A673 (cell line): ENCODE results near the gene MAPKAPK5. TPM values are rescaled to one million over a fixed set of nuclear protein-coding genes. Genes with fewer than 3 reads are reported as not detected.

Experiments used
- BruUV-seq: library from RNA; stranded (reverse); fragments of 400-500 nt; replicated peaks from 2 replicates; lab custom pipeline; 2021; lab: Mats Ljungman, UMichigan
- CTCF ChIA-PET: fragments of 300-600 bp; sonication (Branson Sonifier 250); formaldehyde crosslinking; loops from one replicate; lab custom pipeline; 2022; ENCODE audit warnings: antibody characterized with exemption; lab: Charles Lee
- POLR2A ChIA-PET: fragments of 300-600 bp; sonication (Branson Sonifier 250); formaldehyde crosslinking; loops from one replicate; lab custom pipeline; 2022; ENCODE audit warnings: antibody characterized with exemption; ENCODE audit not compliant: low non-redundant PET; lab: Charles Lee
- DNase-seq: peaks from one replicate; pipeline ENCODE4 v3.0.0-alpha.2; 2015; ENCODE audit warnings: low spot score
- H3K27ac ChIP-seq: fragments of 200-600 bp; sonication (generic); 2 replicates; pipeline ENCODE4 v1.5.1; 2016; ENCODE audit warnings: mixed run types, low read depth, mild to moderate bottlenecking, mixed read lengths, antibody characterized with exemption, low read length; ENCODE audit not compliant: poor library complexity, severe bottlenecking
- H3K27me3 ChIP-seq: fragments of 200-600 bp; sonication (generic); replicated peaks from 2 replicates; pipeline ENCODE4 v1.6.1; 2017; ENCODE audit warnings: mixed run types, low read depth, mild to moderate bottlenecking, mixed read lengths, antibody characterized with exemption, low read length; ENCODE audit not compliant: insufficient read depth, poor library complexity
- H3K36me3 ChIP-seq: fragments of 200-600 bp; sonication (generic); 2 replicates; pipeline ENCODE4 v1.6.1; 2016; ENCODE audit warnings: mixed run types, mild to moderate bottlenecking, mixed read lengths, antibody characterized with exemption, low read length; ENCODE audit not compliant: insufficient read depth, poor library complexity, severe bottlenecking
- H3K4me1 ChIP-seq: fragments of 200-600 bp; sonication (generic); 2 replicates; pipeline ENCODE4 v1.6.1; 2017; ENCODE audit warnings: mixed run types, mild to moderate bottlenecking, mixed read lengths, antibody characterized with exemption, low read length; ENCODE audit not compliant: insufficient read depth, poor library complexity, severe bottlenecking
- H3K4me3 ChIP-seq: fragments of 200-600 bp; sonication (generic); 2 replicates; pipeline ENCODE4 v1.5.1; 2016; ENCODE audit warnings: low read depth, mixed run types, mild to moderate bottlenecking, mixed read lengths, low read length; ENCODE audit not compliant: poor library complexity, severe bottlenecking
- H3K9me3 ChIP-seq: fragments of 200-600 bp; sonication (generic); 2 replicates; pipeline ENCODE4 v1.6.1; 2016; ENCODE audit warnings: mixed run types, low read depth, mild to moderate bottlenecking, mixed read lengths, antibody characterized with exemption, low read length; ENCODE audit not compliant: poor library complexity, severe bottlenecking
- CTCF ChIP-seq: fragments of 300-800, 200-600 bp; sonication (generic); conservative IDR thresholded peaks from 2 replicates; pipeline ENCODE4 v1.5.1; 2017; ENCODE audit warnings: low read depth, mild to moderate bottlenecking, antibody characterized with exemption, low read length, moderate library complexity, mixed read lengths
- EZH2 ChIP-seq: fragments of 200-600 bp; sonication (generic); IDR thresholded peaks from 2 replicates; pipeline ENCODE4 v1.6.1; 2017; ENCODE audit warnings: borderline replicate concordance, low read depth, mild to moderate bottlenecking, mixed read lengths, antibody characterized with exemption, low read length; ENCODE audit not compliant: poor library complexity, severe bottlenecking
- intact Hi-C: fragments of 100-400 bp; cut with micrococcal nuclease; formaldehyde crosslinking; loops from one replicate; pipeline ENCODE4 v1.10.0; 2022; ENCODE audit not compliant: unreplicated experiment
- total RNA-seq: library from RNA; stranded (reverse); gene quantifications from 2 replicates; pipeline ENCODE4 v1.2.3, GENCODE V29; 2021

MAPKAPK5 gene
- total RNA-seq, 1 experiment from 2014 or later, result 67.4 TPM

GRCh38 chr12:111799758-111800157 is 42.3 kb upstream of the MAPKAPK5 start:
- Histone ChIP-seq H3K9me3 (no peaks in the 10 kb centered on the region), H3K4me3 (no peak overlapping the region), H3K27ac (no peak overlapping the region), H3K4me1 (no peaks in the 10 kb centered on the region), H3K27me3 (no peaks in the 10 kb centered on the region), H3K36me3 (peaks cover 5% of the 10 kb centered on the region)
- no peak for DNase-seq
- no TSS peak for BruUV-seq
- CTCF ChIA-PET, result interaction anchor here (0.5 to 1.0 kb wide), 2 partner anchors 13 to 214 kb away, joined by 3 to 6 read pairs; no protein-coding TSS in a partner anchor
- TF ChIP-seq EZH2 (no peak), CTCF (no peak)
- POLR2A ChIA-PET, result no interaction called here
- intact Hi-C loops, result no loop called here

- Histone ChIP-seq H3K27me3 (no peaks in the 10 kb centered on the region), H3K9me3 (no peaks in the 10 kb centered on the region), H3K36me3 (peaks cover 5% of the 10 kb centered on the region), H3K4me1 (no peaks in the 10 kb centered on the region), H3K4me3 (no peak overlapping the region), H3K27ac (no peak overlapping the region)
- no peak for DNase-seq
- CTCF ChIA-PET, result no interaction called here
- TF ChIP-seq CTCF (no peak), EZH2 (no peak)
- POLR2A ChIA-PET, result no interaction called here
- intact Hi-C loops, result no loop called here
- BruUV-seq, result no TSS peak
These were observed 38.9 kb upstream of the MAPKAPK5 start for GRCh38 chr12:111803038-111803626.

- no peak for DNase-seq
- CTCF ChIA-PET, result no interaction called here
- POLR2A ChIA-PET, result no interaction called here
- Histone ChIP-seq H3K4me1 (no peaks in the 10 kb centered on the region), H3K27me3 (no peaks in the 10 kb centered on the region), H3K27ac (no peak overlapping the region), H3K9me3 (no peaks in the 10 kb centered on the region), H3K4me3 (no peak overlapping the region), H3K36me3 (peaks cover 5% of the 10 kb centered on the region)
- TF ChIP-seq CTCF (no peak), EZH2 (no peak)
- no TSS peak for BruUV-seq
- intact Hi-C loops, result no loop called here
These were observed 38.2 kb upstream of the MAPKAPK5 start for GRCh38 chr12:111803851-111804250.
